ENCODE measurements around the gene FBLL1.
"Not testable (repeated sequence)": the region's sequence is repeated elsewhere in the genome, so short reads cannot be mapped to it uniquely, and the experiment has no call there.

FBLL1 gene

DNA sequence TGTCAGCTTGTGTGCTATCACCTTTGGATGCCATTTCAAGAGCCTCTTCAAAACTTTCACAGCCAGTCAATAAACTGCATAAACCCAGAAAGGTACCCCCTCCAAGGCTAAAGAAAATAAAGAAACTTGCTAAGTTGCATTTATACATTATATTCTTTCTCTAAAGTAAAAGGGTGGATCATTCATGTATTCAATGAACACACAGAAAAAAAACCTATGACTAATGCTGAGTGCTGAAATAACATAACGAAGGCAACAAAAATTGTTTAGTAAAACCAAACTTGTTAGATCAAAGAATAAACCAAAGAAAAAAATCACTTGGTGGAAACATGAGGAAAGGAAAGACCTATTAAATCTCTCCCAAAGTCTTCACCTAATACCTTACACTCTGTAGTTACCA, 34.9 kb downstream of the FBLL1 start:
- Histone ChIP-seq H3K27ac (ENCODE audit: low read depth, low read length) (no peak overlapping the region), H3K36me3 (ENCODE audit: low read length) (peaks cover 74% of the 10 kb centered on the region), H3K9me2 (replicated peaks; ENCODE audit: insufficient read depth, low read length) (no peaks in the 10 kb centered on the region), H3K4me2 (ENCODE audit: low read depth, low read length, poor library complexity, severe bottlenecking) (no peak overlapping the region), H3K9ac (ENCODE audit: low read length) (no peak overlapping the region), H4K20me1 (ENCODE audit: low read depth, low read length) (peaks cover 50% of the 10 kb centered on the region), H3K27me3 (ENCODE audit: low read length) (no peaks in the 10 kb centered on the region), H3K79me2 (ENCODE audit: insufficient read depth, low read length) (peaks cover 67% of the 10 kb centered on the region), H3K4me3 (ENCODE audit: insufficient read depth, low read length, poor library complexity, severe bottlenecking) (no peak overlapping the region), H3F3A (ENCODE audit: insufficient read depth) (no peaks in the 10 kb centered on the region), H3K9me3 (ENCODE audit: insufficient read depth, low read length) (no peaks in the 10 kb centered on the region), H2AFZ (ENCODE audit: low read depth, low read length, severe bottlenecking) (no peak overlapping the region)
- TF ChIP-seq EZH2phosphoT487 (conservative IDR thresholded peaks at IDR 0.05; ENCODE audit: low read length), result no peak
- TF ChIP-seq, protein P1, sequence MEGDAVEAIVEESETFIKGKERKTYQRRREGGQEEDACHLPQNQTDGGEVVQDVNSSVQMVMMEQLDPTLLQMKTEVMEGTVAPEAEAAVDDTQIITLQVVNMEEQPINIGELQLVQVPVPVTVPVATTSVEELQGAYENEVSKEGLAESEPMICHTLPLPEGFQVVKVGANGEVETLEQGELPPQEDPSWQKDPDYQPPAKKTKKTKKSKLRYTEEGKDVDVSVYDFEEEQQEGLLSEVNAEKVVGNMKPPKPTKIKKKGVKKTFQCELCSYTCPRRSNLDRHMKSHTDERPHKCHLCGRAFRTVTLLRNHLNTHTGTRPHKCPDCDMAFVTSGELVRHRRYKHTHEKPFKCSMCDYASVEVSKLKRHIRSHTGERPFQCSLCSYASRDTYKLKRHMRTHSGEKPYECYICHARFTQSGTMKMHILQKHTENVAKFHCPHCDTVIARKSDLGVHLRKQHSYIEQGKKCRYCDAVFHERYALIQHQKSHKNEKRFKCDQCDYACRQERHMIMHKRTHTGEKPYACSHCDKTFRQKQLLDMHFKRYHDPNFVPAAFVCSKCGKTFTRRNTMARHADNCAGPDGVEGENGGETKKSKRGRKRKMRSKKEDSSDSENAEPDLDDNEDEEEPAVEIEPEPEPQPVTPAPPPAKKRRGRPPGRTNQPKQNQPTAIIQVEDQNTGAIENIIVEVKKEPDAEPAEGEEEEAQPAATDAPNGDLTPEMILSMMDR (IDR thresholded peaks at IDR 0.05; ENCODE audit: insufficient read depth, low read length, poor library complexity, severe bottlenecking), result no peak

DNA sequence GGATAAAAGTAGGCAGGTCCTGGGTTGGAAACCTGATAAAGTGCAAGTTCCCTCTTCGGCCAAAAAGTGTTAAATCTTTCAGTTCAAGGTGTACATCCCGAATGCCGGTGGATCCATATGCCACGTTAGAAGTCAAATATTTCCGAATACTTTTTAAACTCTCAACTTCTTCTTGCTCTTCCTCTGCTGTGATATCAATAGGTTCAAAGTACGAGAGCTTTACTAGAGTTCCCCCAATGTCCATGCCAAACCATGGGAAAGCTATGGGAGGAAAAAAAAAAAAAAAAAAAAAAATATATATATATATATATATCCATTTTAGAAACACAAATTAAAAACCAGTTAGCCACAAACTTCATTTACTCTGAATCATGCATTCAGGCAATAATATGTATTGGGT, 39.6 kb downstream of the FBLL1 start:
- Histone ChIP-seq H3F3A (ENCODE audit: insufficient read depth) (peaks cover 4% of the 10 kb centered on the region; the same call in 1 of the 2 replicates), H3K9ac (ENCODE audit: low read length) (no peak overlapping the region), H3K9me3 (ENCODE audit: insufficient read depth, low read length) (no peaks in the 10 kb centered on the region), H3K4me3 (ENCODE audit: insufficient read depth, low read length, poor library complexity, severe bottlenecking) (no peak overlapping the region), H3K79me2 (ENCODE audit: insufficient read depth, low read length) (peaks cover 88% of the 10 kb centered on the region), H4K20me1 (ENCODE audit: low read depth, low read length) (peaks cover 53% of the 10 kb centered on the region), H2AFZ (ENCODE audit: low read depth, low read length, severe bottlenecking) (no peak overlapping the region), H3K36me3 (ENCODE audit: low read length) (peaks cover 40% of the 10 kb centered on the region; the same call in 1 of the 2 replicates), H3K27me3 (ENCODE audit: low read length) (no peaks in the 10 kb centered on the region), H3K4me2 (ENCODE audit: low read depth, low read length, poor library complexity, severe bottlenecking) (no peak overlapping the region), H3K27ac (ENCODE audit: low read depth, low read length) (no peak overlapping the region), H3K9me2 (replicated peaks; ENCODE audit: insufficient read depth, low read length) (no peaks in the 10 kb centered on the region)
- TF ChIP-seq, protein P1 (IDR thresholded peaks at IDR 0.05; ENCODE audit: insufficient read depth, low read length, poor library complexity, severe bottlenecking), result no peak
- no peak for TF ChIP-seq EZH2phosphoT487 (conservative IDR thresholded peaks at IDR 0.05; ENCODE audit: low read length)

DNA sequence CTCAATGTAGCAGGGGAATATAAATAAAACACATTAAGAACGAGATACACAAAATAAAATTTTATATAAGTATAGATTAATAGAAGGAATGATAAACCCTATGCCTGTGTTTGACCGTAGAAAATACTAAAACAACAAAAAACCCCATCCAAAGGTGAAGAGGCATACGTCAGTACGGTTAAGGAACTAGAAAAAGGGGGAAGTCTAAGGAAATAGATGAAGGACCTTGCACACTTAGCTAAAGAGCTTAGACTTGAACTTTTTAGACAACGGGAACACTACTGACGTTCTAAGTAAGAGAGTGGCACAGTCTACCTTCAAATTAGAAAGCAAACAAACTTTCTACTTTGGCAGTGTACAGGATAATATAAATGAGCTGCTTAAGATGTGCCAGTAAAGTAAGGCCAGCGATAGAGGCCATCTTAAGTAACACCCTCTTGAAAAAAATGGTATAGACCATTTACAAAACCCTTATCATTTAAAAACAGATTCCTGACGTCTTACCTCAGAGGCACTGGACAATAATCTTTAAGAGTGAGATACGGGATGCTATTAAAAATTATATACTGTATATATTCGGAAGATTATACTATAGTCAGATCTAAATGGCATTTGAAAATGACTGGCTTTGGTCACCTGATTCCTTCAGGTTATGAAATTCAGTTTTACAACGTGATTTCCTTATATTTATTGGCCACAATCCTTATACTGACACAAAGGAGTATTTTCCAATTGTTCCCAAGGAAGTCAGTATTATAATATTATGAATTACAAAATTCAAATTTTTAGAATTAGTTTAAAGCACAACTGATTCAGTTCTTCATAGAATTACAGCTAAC, 41.6 kb downstream of the FBLL1 start:
- no peak overlapping the region for H3K4me3 ChIP-seq (ENCODE audit: insufficient read depth, low read length, poor library complexity, severe bottlenecking)
- H3K36me3 ChIP-seq (ENCODE audit: low read length), result peaks cover 36% of the 10 kb centered on the region
- H3K4me2 ChIP-seq (ENCODE audit: low read depth, low read length, poor library complexity, severe bottlenecking), result no peak overlapping the region
- peaks cover 52% of the 10 kb centered on the region for H4K20me1 ChIP-seq (ENCODE audit: low read depth, low read length)
- H3K79me2 ChIP-seq (ENCODE audit: insufficient read depth, low read length), result peaks cover 92% of the 10 kb centered on the region
- H3F3A ChIP-seq (ENCODE audit: insufficient read depth), result peaks cover 4% of the 10 kb centered on the region; the same call in 1 of the 2 replicates
- H3K27me3 ChIP-seq (ENCODE audit: low read length), result no peaks in the 10 kb centered on the region
- no peaks in the 10 kb centered on the region for H3K9me2 ChIP-seq (replicated peaks; ENCODE audit: insufficient read depth, low read length)
- H2AFZ ChIP-seq (ENCODE audit: low read depth, low read length, severe bottlenecking), result no peak overlapping the region
- no peaks in the 10 kb centered on the region for H3K9me3 ChIP-seq (ENCODE audit: insufficient read depth, low read length)
- no peak overlapping the region for H3K9ac ChIP-seq (ENCODE audit: low read length)
- TF ChIP-seq, protein P1 (IDR thresholded peaks at IDR 0.05; ENCODE audit: insufficient read depth, low read length, poor library complexity, severe bottlenecking), result no peak
- TF ChIP-seq EZH2phosphoT487 (conservative IDR thresholded peaks at IDR 0.05; ENCODE audit: low read length), result no peak
- no peak overlapping the region for H3K27ac ChIP-seq (ENCODE audit: low read depth, low read length)

DNA sequence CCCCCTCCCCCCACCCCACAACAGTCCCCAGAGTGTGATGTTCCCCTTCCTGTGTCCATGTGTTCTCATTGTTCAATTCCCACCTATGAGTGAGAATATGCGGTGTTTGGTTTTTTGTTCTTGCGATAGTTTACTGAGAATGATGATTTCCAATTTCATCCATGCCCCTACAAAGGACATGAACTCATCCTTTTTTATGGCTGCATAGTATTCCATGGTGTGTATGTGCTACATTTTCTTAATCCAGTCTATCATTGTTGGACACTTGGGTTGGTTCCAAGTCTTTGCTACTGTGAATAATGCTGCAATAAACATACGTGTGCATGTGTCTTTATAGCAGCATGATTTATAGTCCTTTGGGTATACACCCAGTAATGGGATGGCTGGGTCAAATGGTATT, 44.6 kb downstream of the FBLL1 start:
- not testable (repeated sequence) for H2AFZ ChIP-seq (ENCODE audit: low read depth, low read length, severe bottlenecking); H3K9me3 ChIP-seq (ENCODE audit: insufficient read depth, low read length); H3K9me2 ChIP-seq (replicated peaks; ENCODE audit: insufficient read depth, low read length); H3K4me2 ChIP-seq (ENCODE audit: low read depth, low read length, poor library complexity, severe bottlenecking); H3F3A ChIP-seq (ENCODE audit: insufficient read depth); H3K27me3 ChIP-seq (ENCODE audit: low read length); H3K9ac ChIP-seq (ENCODE audit: low read length); H3K4me3 ChIP-seq (ENCODE audit: insufficient read depth, low read length, poor library complexity, severe bottlenecking); H3K27ac ChIP-seq (ENCODE audit: low read depth, low read length)
- H3K36me3 ChIP-seq (ENCODE audit: low read length), result peaks cover 28% of the 10 kb centered on the region
- peaks cover 92% of the 10 kb centered on the region for H3K79me2 ChIP-seq (ENCODE audit: insufficient read depth, low read length)
- peaks cover 57% of the 10 kb centered on the region for H4K20me1 ChIP-seq (ENCODE audit: low read depth, low read length)

DNA sequence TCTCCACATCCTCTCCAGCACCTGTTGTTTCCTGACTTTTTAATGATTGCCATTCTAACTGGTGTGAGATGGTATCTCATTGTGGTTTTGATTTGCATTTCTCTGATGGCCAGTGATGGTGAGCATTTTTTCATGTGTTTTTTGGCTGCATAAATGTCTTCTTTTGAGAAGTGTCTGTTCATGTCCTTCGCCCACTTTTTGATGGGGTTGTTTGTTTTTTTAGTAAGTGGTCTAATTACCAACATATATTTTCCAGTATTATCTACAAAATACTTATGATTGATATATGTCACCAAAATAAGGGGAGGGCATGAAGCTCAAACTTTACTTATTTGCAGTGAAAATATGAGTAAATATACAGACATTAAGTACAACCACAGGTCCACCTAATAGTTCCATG, 45.1 kb downstream of the FBLL1 start:
- H3K27me3 ChIP-seq (ENCODE audit: low read length); H3K9ac ChIP-seq (ENCODE audit: low read length); H3K9me2 ChIP-seq (replicated peaks; ENCODE audit: insufficient read depth, low read length); H3F3A ChIP-seq (ENCODE audit: insufficient read depth); H3K27ac ChIP-seq (ENCODE audit: low read depth, low read length); H3K4me3 ChIP-seq (ENCODE audit: insufficient read depth, low read length, poor library complexity, severe bottlenecking); H2AFZ ChIP-seq (ENCODE audit: low read depth, low read length, severe bottlenecking); H3K4me2 ChIP-seq (ENCODE audit: low read depth, low read length, poor library complexity, severe bottlenecking); H3K9me3 ChIP-seq (ENCODE audit: insufficient read depth, low read length): not testable (repeated sequence)
- Histone ChIP-seq H3K36me3 (ENCODE audit: low read length) (peaks cover 28% of the 10 kb centered on the region), H3K79me2 (ENCODE audit: insufficient read depth, low read length) (peaks cover 93% of the 10 kb centered on the region), H4K20me1 (ENCODE audit: low read depth, low read length) (peaks cover 58% of the 10 kb centered on the region)
